HG03354 (cell line): Measurements from ENCODE around the gene OCSTAMP.

Source experiments
- ATAC-seq: cut with Tn5 transposase; IDR thresholded peaks from one replicate; pipeline ENCODE4 v1.9.1; 2021; ENCODE audit warnings: mild to moderate bottlenecking; ENCODE audit not compliant: unreplicated experiment, poor library complexity, severe bottlenecking

The OCSTAMP gene

DNA sequence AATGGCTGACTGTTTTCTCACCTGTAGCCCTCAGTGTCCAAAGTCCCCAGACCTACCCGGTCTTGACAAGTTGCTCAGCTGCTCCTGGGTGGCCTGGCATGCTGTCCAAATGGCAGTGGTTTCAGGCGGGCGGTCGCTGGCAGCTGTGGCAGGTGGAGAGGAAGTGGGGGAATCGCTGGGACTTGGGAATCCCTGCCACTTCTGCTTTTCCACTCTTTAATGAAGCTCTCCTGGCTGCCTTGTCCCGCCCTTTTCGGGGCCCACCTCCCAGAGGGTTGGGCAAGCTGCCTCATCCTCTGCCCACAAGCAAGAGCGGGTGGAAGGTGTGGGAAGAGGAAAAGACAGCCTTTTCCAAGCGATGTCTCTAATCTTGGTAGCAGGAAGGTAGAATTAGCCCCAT lies at the start of gene OCSTAMP:
Gene OCSTAMP, minus strand, starts transcription at position 194 of the 400 bp plus-strand sequence. Its CDS starts 94 bp downstream, at position 100.
- no peak for ATAC-seq

DNA sequence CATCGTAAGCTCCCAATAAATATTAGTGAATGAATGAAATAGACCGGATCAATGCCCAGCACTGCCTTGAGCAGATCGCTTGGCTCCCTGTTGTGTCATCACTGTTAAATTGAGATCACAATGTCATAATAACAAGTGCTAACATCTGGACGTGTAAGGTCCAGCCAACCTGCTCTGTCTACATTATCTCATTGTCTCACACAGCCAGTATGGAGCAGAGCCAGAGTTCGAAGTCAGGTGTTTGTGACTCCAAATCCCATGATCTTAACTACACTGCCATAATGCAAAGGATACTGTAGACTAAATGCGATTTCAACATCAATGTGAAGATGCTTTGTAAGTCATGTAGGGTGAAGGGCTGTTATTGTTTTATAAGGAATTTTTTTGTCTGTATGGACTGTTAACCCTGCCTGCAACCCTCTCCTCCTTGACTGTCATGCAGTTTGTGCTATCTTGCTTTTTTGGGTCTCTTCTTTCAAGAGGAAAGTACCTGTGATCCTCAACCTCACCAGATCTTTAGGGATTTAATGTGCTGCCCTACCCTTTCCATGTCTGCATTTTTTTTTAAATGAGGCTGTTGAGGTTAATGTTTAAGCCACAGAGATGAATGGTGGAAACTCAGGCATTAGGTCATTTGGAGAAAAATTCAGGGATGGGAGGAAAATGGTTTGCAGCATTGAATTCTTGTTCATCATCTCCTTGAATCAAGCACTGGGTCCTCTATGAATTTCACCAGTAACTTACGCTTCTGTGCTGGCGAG lies 49.0 kb upstream of the OCSTAMP start:
- ATAC-seq = no peak

DNA sequence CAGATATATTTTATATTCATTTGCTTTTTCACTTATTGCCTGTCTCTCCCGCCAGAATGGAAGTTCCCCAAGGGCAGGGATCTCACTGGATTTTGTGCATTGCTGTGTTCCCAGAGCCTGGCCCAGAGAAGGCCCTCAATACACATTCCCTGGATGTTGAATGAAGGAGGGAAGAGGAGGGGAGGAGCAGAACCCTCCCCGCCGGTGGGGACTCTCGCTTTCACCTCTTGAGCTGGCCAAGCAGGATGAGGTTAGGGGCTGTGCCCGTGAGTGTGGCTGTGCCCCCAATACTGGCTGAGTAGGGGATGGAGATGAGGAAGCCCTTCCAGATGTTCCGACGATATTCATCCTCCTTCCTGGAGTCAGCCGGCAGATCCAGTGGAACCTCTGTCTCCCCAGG lies 45.5 kb upstream of the OCSTAMP start:
- no peak for ATAC-seq

- no peak for ATAC-seq
Observed at GRCh38 chr20:46594725-46595124, 44.3 kb upstream of the OCSTAMP start.

GRCh38 chr20:46592580-46593362 lies 42.3 kb upstream of the OCSTAMP start:
- no peak for ATAC-seq

DNA sequence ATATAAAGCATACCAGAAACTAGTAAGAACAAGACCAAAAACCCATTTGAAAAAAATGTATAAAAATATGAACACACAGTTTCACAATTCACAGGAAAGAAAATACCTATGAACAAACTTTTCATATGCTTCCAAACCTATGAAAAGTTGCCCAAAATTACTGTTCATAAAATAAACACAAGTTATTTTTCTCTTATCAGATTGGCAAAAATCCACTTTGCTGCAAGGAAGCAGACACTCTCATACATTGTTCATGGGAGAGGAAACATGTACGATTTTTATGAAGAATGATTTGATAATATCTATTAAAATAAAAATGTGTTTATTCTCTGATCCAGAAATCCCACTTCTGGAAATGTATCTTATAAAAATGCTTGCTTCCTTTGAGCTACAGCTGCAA lies 40.0 kb upstream of the OCSTAMP start:
- ATAC-seq = no peak

GRCh38 chr20:46588532-46589511 lies 38.4 kb upstream of the OCSTAMP start:
- no peak for ATAC-seq

GRCh38 chr20:46587986-46588385 lies 37.5 kb upstream of the OCSTAMP start:
- ATAC-seq = no peak

GRCh38 chr20:46586724-46587123 lies 36.3 kb upstream of the OCSTAMP start:
- ATAC-seq = no peak

GRCh38 chr20:46584508-46584907 lies 34.1 kb upstream of the OCSTAMP start:
- ATAC-seq = no peak

- no peak for ATAC-seq
Observed at GRCh38 chr20:46583411-46584214, 33.2 kb upstream of the OCSTAMP start.

GRCh38 chr20:46582648-46583047 lies 32.2 kb upstream of the OCSTAMP start:
- no peak for ATAC-seq

- ATAC-seq = no peak
Observed at GRCh38 chr20:46581391-46581790, 30.9 kb upstream of the OCSTAMP start.

DNA sequence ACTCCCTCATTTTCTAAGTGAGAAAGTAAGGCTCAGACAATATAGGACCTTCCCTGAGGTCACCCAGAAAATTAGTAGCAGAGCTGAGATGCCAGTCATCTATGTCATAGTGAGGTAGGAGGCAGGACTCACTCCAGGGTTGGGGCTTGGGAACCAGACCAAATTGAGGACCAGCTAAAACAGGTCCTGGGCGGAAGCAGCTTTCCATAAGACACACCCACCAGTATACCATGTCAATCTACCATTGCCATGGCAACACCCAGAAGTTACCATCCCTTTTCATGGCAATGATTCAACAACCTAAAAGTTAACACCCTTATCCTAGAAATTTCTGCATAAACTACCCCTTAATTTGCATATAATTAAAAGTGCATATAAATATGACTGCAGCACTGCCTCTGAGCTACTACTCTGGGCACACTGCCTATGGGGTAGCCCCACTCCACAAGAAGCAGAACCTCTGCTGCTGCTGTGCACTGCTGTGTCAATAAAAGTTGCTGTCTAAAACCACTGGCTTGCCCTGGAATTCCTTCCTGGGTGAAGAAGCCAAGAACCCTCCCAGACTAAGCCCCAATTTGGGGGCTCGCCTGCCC lies 30.3 kb upstream of the OCSTAMP start:
- no peak for ATAC-seq

GRCh38 chr20:46578745-46579144 lies 28.3 kb upstream of the OCSTAMP start:
- ATAC-seq = no peak

DNA sequence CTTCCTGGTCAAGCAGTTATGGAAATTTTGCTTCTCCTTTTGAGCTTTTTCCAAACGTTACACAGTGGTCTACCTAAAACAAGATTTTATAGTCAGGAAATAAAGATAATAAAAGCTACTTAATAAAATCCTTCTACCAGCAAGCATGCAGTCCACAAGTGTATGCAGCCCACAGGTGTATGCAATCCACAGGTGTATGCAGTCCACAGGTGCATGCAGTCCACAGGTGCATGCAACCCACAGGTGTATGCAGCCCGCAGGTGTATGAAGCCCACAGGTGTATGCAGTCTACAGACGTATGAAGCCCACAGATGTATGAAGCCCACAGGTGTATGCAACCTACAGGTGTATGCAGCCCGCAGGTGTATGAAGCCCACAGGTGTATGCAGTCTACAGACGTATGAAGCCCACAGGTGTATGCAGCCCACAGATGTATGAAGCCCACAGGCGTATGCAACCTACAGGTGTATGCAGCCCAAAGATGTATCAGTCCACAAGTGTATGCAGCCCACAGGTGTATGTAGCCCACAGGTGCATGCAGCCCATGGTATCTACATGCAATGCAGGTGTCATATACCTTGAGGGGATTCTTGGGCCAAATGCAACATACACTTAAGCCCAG lies 26.4 kb upstream of the OCSTAMP start:
- no peak for ATAC-seq

- no peak for ATAC-seq
Observed at GRCh38 chr20:46575937-46576461, 25.5 kb upstream of the OCSTAMP start.

DNA sequence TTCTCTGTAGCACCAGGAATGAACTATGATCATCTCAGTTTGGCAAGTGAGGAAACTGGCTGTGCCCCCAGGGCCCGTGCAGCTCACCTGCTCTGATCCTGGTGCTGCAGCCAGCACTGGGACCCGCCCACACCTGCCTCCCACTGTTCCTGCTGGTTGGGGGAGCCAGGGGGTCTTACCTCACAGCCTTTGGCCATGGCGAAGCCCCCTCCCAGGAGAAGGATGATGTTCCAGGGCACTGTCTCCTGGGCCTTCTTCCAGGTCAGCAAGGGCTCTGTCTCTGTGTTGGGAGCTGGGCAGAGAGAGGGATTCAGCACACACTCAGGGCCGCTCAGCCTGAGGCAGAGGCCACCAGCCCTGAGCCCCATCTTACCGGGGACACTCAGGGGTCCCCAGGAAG lies 24.9 kb upstream of the OCSTAMP start:
- ATAC-seq = no peak
